Measurements from ENCODE around the gene ERBB2. TPM values are rescaled to one million over a fixed set of nuclear protein-coding genes. Genes with fewer than 3 reads are reported as not detected.

Gene ERBB2
- total RNA-seq, 2 experiments from 2014 or later: 3.5 to 4.7 TPM

GRCh38 chr17:39667945-39668924 is 31.6 kb upstream of the ERBB2 start, which contains the start of gene PNMT:
Gene PNMT, plus strand, starts transcription at chr17:39668453. Its CDS starts 23 bp downstream, at chr17:39668476.
- CTCF ChIA-PET: interaction anchor here (0.6 to 16.7 kb wide), 15 partner anchors 8 to 477 kb away, joined by 3 to 227 read pairs (median 3); partner anchors contain the start of genes MIEN1, PGAP3 and PPP1R1B
- DNase-seq (peak; percentile 74), ATAC-seq (peak; percentile 85)
- Mint-ChIP-seq H3K36me3 (no peaks in the 10 kb centered on the region), H3K27me3 (peaks cover 30% of the 10 kb centered on the region), H3K27ac (no peak within 1 kb of the TSS), H3K4me3 (peak within 1 kb of the TSS; percentile 30), H3K9me3 (ENCODE audit: low read depth) (no peaks in the 10 kb centered on the region), H3K4me1 (peaks cover 11% of the 10 kb centered on the region)

GRCh38 chr17:39669897-39670735 is 29.7 kb upstream of the ERBB2 start:
- H3K27ac Mint-ChIP-seq: no peak overlapping the region
- no peaks in the 10 kb centered on the region for H3K36me3 Mint-ChIP-seq
- no peak for ATAC-seq
- H3K4me1 Mint-ChIP-seq: peaks cover 11% of the 10 kb centered on the region
- H3K27me3 Mint-ChIP-seq: peaks cover 30% of the 10 kb centered on the region
- CTCF ChIA-PET: interaction anchor here (1.3 to 16.7 kb wide), 8 partner anchors 11 to 60 kb away, joined by 4 to 227 read pairs (median 18); partner anchors contain the start of genes MIEN1 and PPP1R1B
- H3K4me3 Mint-ChIP-seq: no peak overlapping the region
- no peak for DNase-seq
- no peaks in the 10 kb centered on the region for H3K9me3 Mint-ChIP-seq (ENCODE audit: low read depth)

- CTCF ChIA-PET: interaction anchor here (0.8 to 16.7 kb wide), 9 partner anchors 11 to 59 kb away, joined by 3 to 227 read pairs (median 4); partner anchors contain the start of genes MIEN1 and PPP1R1B
- Mint-ChIP-seq H3K4me3 (no peak overlapping the region), H3K27ac (no peak overlapping the region), H3K36me3 (no peaks in the 10 kb centered on the region), H3K27me3 (peaks cover 30% of the 10 kb centered on the region), H3K9me3 (ENCODE audit: low read depth) (no peaks in the 10 kb centered on the region), H3K4me1 (peaks cover 17% of the 10 kb centered on the region)
- DNase-seq (no peak), ATAC-seq (no peak)
These were observed 29.1 kb upstream of the ERBB2 start for GRCh38 chr17:39670746-39671145.

GRCh38 chr17:39671651-39672521 is 28.0 kb upstream of the ERBB2 start:
- no peaks in the 10 kb centered on the region for H3K9me3 Mint-ChIP-seq (ENCODE audit: low read depth)
- H3K4me1 Mint-ChIP-seq: peaks cover 28% of the 10 kb centered on the region
- no peaks in the 10 kb centered on the region for H3K36me3 Mint-ChIP-seq
- ATAC-seq (no peak), DNase-seq (no peak)
- no peak overlapping the region for H3K4me3 Mint-ChIP-seq
- H3K27me3 Mint-ChIP-seq: peaks cover 21% of the 10 kb centered on the region
- CTCF ChIA-PET: interaction anchor here (1.0 to 16.7 kb wide), 12 partner anchors 10 to 80 kb away, joined by 3 to 227 read pairs (median 4); partner anchors contain the start of genes MIEN1 and PPP1R1B
- no peak overlapping the region for H3K27ac Mint-ChIP-seq

- no peak overlapping the region for H3K4me3 Mint-ChIP-seq
- ATAC-seq (no peak), DNase-seq (no peak)
- no peaks in the 10 kb centered on the region for H3K9me3 Mint-ChIP-seq (ENCODE audit: low read depth)
- H3K27me3 Mint-ChIP-seq: peaks cover 18% of the 10 kb centered on the region
- peaks cover 33% of the 10 kb centered on the region for H3K4me1 Mint-ChIP-seq
- no peak overlapping the region for H3K27ac Mint-ChIP-seq
- no peaks in the 10 kb centered on the region for H3K36me3 Mint-ChIP-seq
- CTCF ChIA-PET: interaction anchor here (1.0 to 16.7 kb wide), 8 partner anchors 9 to 79 kb away, joined by 3 to 227 read pairs (median 4); partner anchors contain the start of genes MIEN1 and PPP1R1B
These were observed 27.1 kb upstream of the ERBB2 start for GRCh38 chr17:39672522-39673334.

GRCh38 chr17:39673335-39674081 is 26.4 kb upstream of the ERBB2 start:
- CTCF ChIA-PET: interaction anchor here (1.1 to 16.7 kb wide), 3 partner anchors 19 to 57 kb away, joined by 3 to 227 read pairs (median 98); partner anchors contain the start of genes MIEN1 and PPP1R1B
- Mint-ChIP-seq H3K4me3 (no peak overlapping the region), H3K27me3 (peaks cover 13% of the 10 kb centered on the region), H3K36me3 (no peaks in the 10 kb centered on the region), H3K27ac (no peak overlapping the region), H3K9me3 (ENCODE audit: low read depth) (no peaks in the 10 kb centered on the region), H3K4me1 (peaks cover 33% of the 10 kb centered on the region)
- DNase-seq: no peak
- no peak for ATAC-seq

- ATAC-seq (no peak), DNase-seq (no peak)
- H3K4me1 Mint-ChIP-seq: peaks cover 37% of the 10 kb centered on the region
- no peaks in the 10 kb centered on the region for H3K36me3 Mint-ChIP-seq
- CTCF ChIA-PET: interaction anchor here (1.1 to 16.7 kb wide), 4 partner anchors 20 to 56 kb away, joined by 3 to 227 read pairs (median 55); partner anchors contain the start of genes MIEN1 and PPP1R1B
- peaks cover 8% of the 10 kb centered on the region for H3K27me3 Mint-ChIP-seq
- H3K4me3 Mint-ChIP-seq: no peak overlapping the region
- no peak overlapping the region for H3K27ac Mint-ChIP-seq
- no peaks in the 10 kb centered on the region for H3K9me3 Mint-ChIP-seq (ENCODE audit: low read depth)
These were observed 25.7 kb upstream of the ERBB2 start for GRCh38 chr17:39674179-39674578.

- H3K36me3 Mint-ChIP-seq: no peaks in the 10 kb centered on the region
- peaks cover 5% of the 10 kb centered on the region for H3K27me3 Mint-ChIP-seq
- peaks cover 43% of the 10 kb centered on the region for H3K4me1 Mint-ChIP-seq
- CTCF ChIA-PET: interaction anchor here (0.6 to 16.7 kb wide), 6 partner anchors 21 to 836 kb away, joined by 3 to 227 read pairs (median 8); partner anchors contain the start of genes IKZF3, MIEN1 and PPP1R1B
- H3K9me3 Mint-ChIP-seq (ENCODE audit: low read depth): no peaks in the 10 kb centered on the region
- H3K4me3 Mint-ChIP-seq: no peak overlapping the region
- no peak for ATAC-seq
- peak overlapping the region; percentile 61 for H3K27ac Mint-ChIP-seq
- no peak for DNase-seq
These were observed 25.0 kb upstream of the ERBB2 start for GRCh38 chr17:39674702-39675389.

- H3K36me3 Mint-ChIP-seq: no peaks in the 10 kb centered on the region
- no peaks in the 10 kb centered on the region for H3K9me3 Mint-ChIP-seq (ENCODE audit: low read depth)
- DNase-seq (no peak), ATAC-seq (no peak)
- H3K4me3 Mint-ChIP-seq: no peak overlapping the region
- H3K27ac Mint-ChIP-seq: peak overlapping the region; percentile 79
- CTCF ChIA-PET: interaction anchor here (1.0 to 16.7 kb wide), 7 partner anchors 12 to 188 kb away, joined by 3 to 227 read pairs (median 8); partner anchors contain the start of genes IKZF3, MIEN1, PGAP3 and PPP1R1B
- H3K27me3 Mint-ChIP-seq: peaks cover 5% of the 10 kb centered on the region
- H3K4me1 Mint-ChIP-seq: peaks cover 50% of the 10 kb centered on the region
These were observed 24.3 kb upstream of the ERBB2 start for GRCh38 chr17:39675390-39676082.
